Esophagus (tissue), 2 donors: ENCODE measurements around the gene TRAK1. TPM values are rescaled to one million over a fixed set of nuclear protein-coding genes. Genes with fewer than 3 reads are reported as not detected.

Experiments used
- H3K27ac ChIP-seq, 2 donors: one replicate each; pipeline ENCODE4 v1.5.1; 2013; ENCODE audit warnings: low read depth in 2 of 2, mild to moderate bottlenecking in 2 of 2, inconsistent platforms in 1 of 2, low read length in 1 of 2, moderate library complexity in 1 of 2
- H3K27me3 ChIP-seq, 2 donors: one replicate each; pipeline ENCODE4 v1.6.1; 2013; ENCODE audit warnings: low read length in 2 of 2, control low read depth in 1 of 2, mild to moderate bottlenecking in 1 of 2; ENCODE audit not compliant: insufficient read depth in 2 of 2, control insufficient read depth in 1 of 2
- H3K36me3 ChIP-seq, 2 donors: one replicate each; pipeline ENCODE4 v1.6.1; 2013; ENCODE audit warnings: low read length in 1 of 2; ENCODE audit not compliant: control insufficient read depth in 2 of 2, insufficient read depth in 2 of 2
- H3K4me1 ChIP-seq, 2 donors: one replicate each; pipeline ENCODE4 v1.6.1; 2013; ENCODE audit warnings: low read length in 1 of 2; ENCODE audit not compliant: control insufficient read depth in 2 of 2, insufficient read depth in 2 of 2
- H3K4me3 ChIP-seq, 2 donors: one replicate each; pipeline ENCODE4 v1.5.1; 2013; ENCODE audit warnings: low read length in 2 of 2, mild to moderate bottlenecking in 2 of 2, low read depth in 1 of 2, moderate library complexity in 1 of 2
- H3K9me3 ChIP-seq, 2 donors: one replicate each; pipeline ENCODE4 v1.6.1; 2013; ENCODE audit warnings: mild to moderate bottlenecking in 2 of 2, low read depth in 1 of 2, low read length in 1 of 2, moderate library complexity in 1 of 2; ENCODE audit not compliant: control insufficient read depth in 2 of 2, insufficient read depth in 1 of 2
- WGBS, 2 donors: extraction: QIAGEN DNeasy Blood & Tissue Kit; methylation state at CpG; one replicate each; pipeline ENCODE4 v1.1.7; 2013; 5-methylcytosine and 5-hydroxymethylcytosine counted together
- polyA plus RNA-seq, 2 donors: library from polyadenylated mRNA; stranded (reverse); fragments of 200-250 nt; gene quantifications; one replicate each; pipeline ENCODE4 v1.2.3, GENCODE V29; 2013
- donor health status: healthy with polysubstance abuse.
- donor health status: Bipolar disorder and iron deficiency.

TRAK1 gene
- polyA plus RNA-seq, 2 donors, result 12.2 to 21.4 TPM

DNA sequence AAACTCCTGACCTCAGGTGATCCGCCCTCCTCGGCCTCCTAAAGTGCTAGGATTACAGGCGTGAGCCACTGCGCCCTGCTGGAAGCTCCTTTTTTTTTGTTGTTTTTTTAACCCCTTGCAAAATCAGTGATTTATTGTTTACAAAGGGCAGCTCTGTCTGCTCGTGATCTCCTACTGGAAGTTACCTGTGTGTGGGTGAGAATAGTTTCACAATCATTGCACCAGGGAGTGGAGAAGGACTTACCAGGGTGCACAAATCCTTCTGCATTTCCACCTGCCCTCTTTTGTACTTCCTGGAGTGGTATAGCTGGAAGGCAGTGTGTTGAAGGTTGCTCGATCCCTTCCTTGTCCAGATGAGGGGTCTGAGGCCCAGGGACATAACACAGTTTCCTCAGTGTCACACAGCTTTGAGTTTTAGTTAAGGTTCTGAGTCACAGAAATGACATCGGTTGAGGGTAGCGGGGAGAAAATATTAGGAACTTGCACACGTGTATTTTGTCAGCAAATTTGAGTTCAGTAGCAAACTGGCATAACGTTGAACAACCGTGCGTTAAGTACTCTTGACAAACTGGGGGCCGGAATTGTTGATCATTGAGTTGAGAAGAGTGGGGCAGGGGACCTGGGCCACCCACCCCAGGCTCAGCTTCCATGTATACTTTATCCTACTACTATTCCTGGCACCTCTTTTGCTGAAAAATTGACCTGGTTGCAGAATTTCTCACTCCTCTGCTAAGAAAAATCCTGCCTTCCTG lies 11.3 kb upstream of the TRAK1 start:
- Histone ChIP-seq H3K9me3 (no peaks in the 10 kb centered on the region), H3K4me1 (peaks cover 0 to 12% of the 10 kb centered on the region in 2 donors), H3K27me3 (no peaks in the 10 kb centered on the region), H3K4me3 (no peak overlapping the region), H3K36me3 (no peaks in the 10 kb centered on the region), H3K27ac (peak overlapping the region; percentile 87 to 93)
- WGBS, 2 donors, result 50 to 56% methylated on average over 13 of the region's 13 CpGs

- 30 to 41% methylated on average over 1 of the region's 1 CpG for WGBS, 2 donors
- Histone ChIP-seq H3K4me1 (peaks cover 0 to 12% of the 10 kb centered on the region in 2 donors), H3K27ac (peak overlapping the region; percentile 87 to 93), H3K4me3 (no peak overlapping the region), H3K9me3 (no peaks in the 10 kb centered on the region), H3K27me3 (no peaks in the 10 kb centered on the region), H3K36me3 (no peaks in the 10 kb centered on the region)
Observed at GRCh38 chr3:42080453-42080872, 10.7 kb upstream of the TRAK1 start.

DNA sequence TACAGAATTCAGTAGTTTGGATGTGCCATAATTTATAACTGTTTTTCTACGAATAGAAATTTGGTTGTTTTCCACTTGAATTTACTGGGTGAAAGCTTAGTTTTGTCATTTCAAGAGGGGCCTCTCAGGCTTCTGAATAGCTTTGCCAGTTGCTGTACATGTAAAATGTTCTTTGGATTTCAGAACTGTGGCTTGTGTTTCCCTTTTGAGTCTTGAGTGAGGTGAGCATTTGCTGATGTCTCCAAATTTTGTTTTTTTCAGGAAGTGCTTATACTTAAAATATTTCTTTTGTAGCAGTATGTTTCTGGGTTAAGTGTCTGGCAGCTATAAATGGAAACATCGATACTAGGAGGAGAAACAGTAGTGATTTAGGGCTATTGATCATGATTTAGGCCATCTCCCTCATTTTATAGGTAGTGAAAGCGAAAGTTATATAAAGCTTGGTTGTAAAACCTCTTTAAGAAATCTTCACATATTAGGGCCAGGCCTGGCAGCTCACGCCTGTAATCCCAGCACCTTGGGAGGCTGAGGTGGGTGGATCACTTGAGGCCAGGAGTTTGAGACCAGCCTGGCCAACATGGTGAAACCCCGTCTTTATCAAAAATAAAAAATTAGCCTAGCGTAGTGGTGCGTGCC lies 9.2 kb upstream of the TRAK1 start:
- H3K27ac ChIP-seq, result no peak overlapping the region
- no peaks in the 10 kb centered on the region for H3K36me3 ChIP-seq
- H3K27me3 ChIP-seq, result no peaks in the 10 kb centered on the region
- 67 to 72% methylated on average over 7 of the region's 7 CpGs for WGBS, 2 donors
- no peaks in the 10 kb centered on the region for H3K9me3 ChIP-seq
- H3K4me1 ChIP-seq, result peaks cover 0 to 12% of the 10 kb centered on the region in 2 donors
- H3K4me3 ChIP-seq, result no peak overlapping the region

- 71 to 75% methylated on average over 3 of the region's 3 CpGs for WGBS, 2 donors
- no peak overlapping the region for H3K27ac ChIP-seq
- H3K27me3 ChIP-seq, result no peaks in the 10 kb centered on the region
- peaks cover 3 to 6% of the 10 kb centered on the region in 2 donors for H3K36me3 ChIP-seq
- H3K4me3 ChIP-seq, result no peak overlapping the region
- H3K4me1 ChIP-seq, result peaks cover 0 to 10% of the 10 kb centered on the region in 2 donors
- no peaks in the 10 kb centered on the region for H3K9me3 ChIP-seq
Observed at GRCh38 chr3:42084586-42084985, 6.6 kb upstream of the TRAK1 start.

- Histone ChIP-seq H3K4me3 (no peak overlapping the region), H3K36me3 (peaks cover 3 to 6% of the 10 kb centered on the region in 2 donors), H3K27me3 (no peaks in the 10 kb centered on the region), H3K9me3 (no peaks in the 10 kb centered on the region), H3K4me1 (peaks cover 2 to 4% of the 10 kb centered on the region in 2 donors), H3K27ac (no peak overlapping the region)
- WGBS, 2 donors, result 82 to 85% methylated on average over 11 of the region's 11 CpGs
Observed at GRCh38 chr3:42085641-42086376, 5.3 kb upstream of the TRAK1 start.

DNA sequence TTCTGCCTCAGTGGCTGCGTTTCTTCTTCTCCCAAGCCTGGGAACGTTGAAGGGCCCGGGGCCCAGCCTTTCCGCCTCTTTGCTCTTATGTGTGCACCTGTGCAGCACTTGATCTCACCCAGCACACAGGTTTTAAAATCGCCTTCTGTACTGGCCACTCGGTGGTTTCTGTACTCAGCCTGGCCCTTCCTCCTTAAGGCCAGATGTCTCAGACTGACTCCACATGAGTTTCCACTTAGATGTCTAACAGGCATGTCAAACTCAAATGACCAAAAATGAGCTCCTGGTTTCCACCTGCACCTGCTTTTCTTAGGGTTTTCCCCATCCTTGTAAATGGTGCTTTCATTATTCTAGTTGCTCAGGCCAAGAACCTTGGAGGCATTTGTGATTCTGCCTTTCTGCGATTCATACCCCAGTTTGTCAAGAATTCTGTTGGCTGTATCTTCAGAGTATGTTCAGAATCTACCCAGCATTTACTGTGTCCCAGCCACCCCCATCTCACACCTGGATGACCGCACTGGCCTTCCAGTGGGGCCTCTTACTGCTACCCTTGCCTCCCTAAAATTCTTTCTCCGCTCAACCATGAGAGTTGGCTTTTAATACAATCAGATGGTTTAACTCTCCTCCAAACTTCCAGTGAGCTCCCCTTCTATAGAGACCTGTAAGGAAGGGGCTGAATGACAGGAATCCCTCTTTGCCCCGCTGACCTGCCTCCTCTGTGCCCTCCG lies 2.2 kb upstream of the TRAK1 start:
- Histone ChIP-seq H3K9me3 (no peaks in the 10 kb centered on the region), H3K36me3 (peaks cover 3 to 6% of the 10 kb centered on the region in 2 donors), H3K27me3 (no peaks in the 10 kb centered on the region), H3K27ac (no peak overlapping the region), H3K4me3 (no peak overlapping the region), H3K4me1 (peaks cover 0 to 6% of the 10 kb centered on the region in 2 donors)
- WGBS, 2 donors, result 87 to 93% methylated on average over 11 of the region's 11 CpGs

DNA sequence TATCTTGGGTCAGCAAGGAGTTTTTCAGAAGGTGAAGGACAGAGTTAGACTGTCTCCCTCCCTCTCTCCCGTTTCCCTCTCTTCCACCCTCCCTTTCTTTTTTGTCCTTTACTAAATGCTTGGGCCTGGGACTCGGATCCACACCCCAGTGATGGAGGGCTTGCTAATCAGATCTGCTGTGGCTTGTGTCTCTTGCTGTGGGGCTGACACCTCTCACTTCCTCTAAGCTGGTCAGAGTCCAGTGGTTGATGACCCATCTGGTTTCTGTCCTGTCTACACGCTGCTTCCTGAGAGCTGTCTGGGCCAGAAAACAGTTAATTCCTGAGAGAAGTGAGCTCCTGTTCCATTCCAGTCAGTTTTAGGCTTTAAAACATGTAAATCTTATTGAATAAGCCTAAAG lies 849 bp downstream of the TRAK1 start:
- peaks cover 3 to 6% of the 10 kb centered on the region in 2 donors for H3K36me3 ChIP-seq
- peaks cover 0 to 6% of the 10 kb centered on the region in 2 donors for H3K4me1 ChIP-seq
- H3K27ac ChIP-seq, result peak overlapping the region; percentile 91 to 92
- H3K9me3 ChIP-seq, result no peaks in the 10 kb centered on the region
- 37 to 43% methylated on average over 3 of the region's 3 CpGs for WGBS, 2 donors
- H3K4me3 ChIP-seq, result peak overlapping the region; percentile 58 to 74
- H3K27me3 ChIP-seq, result no peaks in the 10 kb centered on the region

DNA sequence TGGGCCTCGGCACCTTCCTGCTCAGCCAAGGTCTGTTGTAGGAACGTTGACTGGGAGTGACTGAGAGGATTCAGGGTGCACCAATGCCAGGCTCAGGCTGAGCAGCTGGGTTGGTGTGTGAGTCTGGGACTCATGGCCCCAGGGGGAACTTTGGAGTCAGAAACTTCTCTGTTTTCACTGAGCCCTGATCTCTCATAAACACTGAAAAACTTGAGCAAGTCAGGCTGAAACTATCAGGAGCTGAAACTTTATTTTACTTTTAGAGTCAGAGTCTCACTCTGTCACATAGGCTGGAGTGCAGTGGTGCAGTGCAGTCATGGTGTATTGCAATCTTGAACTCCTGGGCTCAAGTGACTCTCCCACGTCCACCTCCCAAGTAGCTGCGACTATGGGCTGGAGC lies 3.0 kb downstream of the TRAK1 start:
- H3K27ac ChIP-seq, result peak overlapping the region; percentile 6 to 58
- H3K9me3 ChIP-seq, result no peaks in the 10 kb centered on the region
- H3K27me3 ChIP-seq, result no peaks in the 10 kb centered on the region
- no peaks in the 10 kb centered on the region for H3K36me3 ChIP-seq
- H3K4me1 ChIP-seq, result peaks cover 0 to 6% of the 10 kb centered on the region in 2 donors
- WGBS, 2 donors, result 58 to 75% methylated on average over 4 of the region's 4 CpGs
- H3K4me3 ChIP-seq, result no peak overlapping the region
